AG09309 (cell line): ENCODE results near the gene DNAH17.
"Not testable (repeated sequence)": the region's sequence is repeated elsewhere in the genome, so short reads cannot be mapped to it uniquely, and the experiment has no call there.

ENCODE experiments used
- DNase-seq: peaks from one replicate; pipeline ENCODE4 v3.0.0-alpha.2; 2010; ENCODE audit warnings: low read depth
- H3K4me3 ChIP-seq: 2 replicates; pipeline ENCODE4 v1.5.1; 2011; ENCODE audit warnings: mild to moderate bottlenecking, low read depth, low read length, moderate library complexity; ENCODE audit not compliant: control insufficient read depth
- TF ChIP-seq, protein P1 (sequence below): IDR thresholded peaks from 2 replicates; pipeline ENCODE4 v1.5.1; 2011; ENCODE audit warnings: mild to moderate bottlenecking, low read depth, low read length, inconsistent platforms; ENCODE audit not compliant: insufficient read depth, control insufficient read depth; ENCODE audit errors: missing control alignments

DNAH17 gene

DNA sequence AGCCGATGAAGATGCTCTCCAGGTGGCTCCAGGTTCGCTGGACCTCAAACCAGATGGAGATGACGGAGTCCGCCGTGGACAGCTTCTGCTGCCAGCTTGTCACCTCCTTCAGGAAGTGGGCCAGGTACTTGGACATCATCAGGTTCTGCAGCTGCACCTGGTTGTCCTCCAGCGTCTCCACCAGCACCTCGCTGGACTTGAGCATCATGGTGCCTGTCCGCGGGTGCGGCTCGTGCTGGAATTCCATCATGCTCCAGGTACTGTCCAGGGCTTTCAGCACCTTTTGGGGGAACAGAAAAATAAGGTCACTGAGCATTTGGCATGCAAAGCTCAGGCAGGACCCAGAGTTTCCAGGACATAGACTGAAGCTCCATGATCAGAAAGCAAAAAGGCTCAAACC, 69.7 kb downstream of the DNAH17 start:
- DNase-seq = no peak
- H3K4me3 ChIP-seq = no peak overlapping the region
- TF ChIP-seq, protein P1, sequence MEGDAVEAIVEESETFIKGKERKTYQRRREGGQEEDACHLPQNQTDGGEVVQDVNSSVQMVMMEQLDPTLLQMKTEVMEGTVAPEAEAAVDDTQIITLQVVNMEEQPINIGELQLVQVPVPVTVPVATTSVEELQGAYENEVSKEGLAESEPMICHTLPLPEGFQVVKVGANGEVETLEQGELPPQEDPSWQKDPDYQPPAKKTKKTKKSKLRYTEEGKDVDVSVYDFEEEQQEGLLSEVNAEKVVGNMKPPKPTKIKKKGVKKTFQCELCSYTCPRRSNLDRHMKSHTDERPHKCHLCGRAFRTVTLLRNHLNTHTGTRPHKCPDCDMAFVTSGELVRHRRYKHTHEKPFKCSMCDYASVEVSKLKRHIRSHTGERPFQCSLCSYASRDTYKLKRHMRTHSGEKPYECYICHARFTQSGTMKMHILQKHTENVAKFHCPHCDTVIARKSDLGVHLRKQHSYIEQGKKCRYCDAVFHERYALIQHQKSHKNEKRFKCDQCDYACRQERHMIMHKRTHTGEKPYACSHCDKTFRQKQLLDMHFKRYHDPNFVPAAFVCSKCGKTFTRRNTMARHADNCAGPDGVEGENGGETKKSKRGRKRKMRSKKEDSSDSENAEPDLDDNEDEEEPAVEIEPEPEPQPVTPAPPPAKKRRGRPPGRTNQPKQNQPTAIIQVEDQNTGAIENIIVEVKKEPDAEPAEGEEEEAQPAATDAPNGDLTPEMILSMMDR = no peak

- TF ChIP-seq, protein P1 = no peak
- no peak overlapping the region for H3K4me3 ChIP-seq
- DNase-seq = no peak
Observed at GRCh38 chr17:78506454-78507309, 70.5 kb downstream of the DNAH17 start.

GRCh38 chr17:78504156-78504925, 72.9 kb downstream of the DNAH17 start:
- TF ChIP-seq, protein P1 = no peak
- DNase-seq = no peak
- no peak overlapping the region for H3K4me3 ChIP-seq

GRCh38 chr17:78503388-78503787, 73.8 kb downstream of the DNAH17 start:
- H3K4me3 ChIP-seq, DNase-seq: not testable (repeated sequence)

DNA sequence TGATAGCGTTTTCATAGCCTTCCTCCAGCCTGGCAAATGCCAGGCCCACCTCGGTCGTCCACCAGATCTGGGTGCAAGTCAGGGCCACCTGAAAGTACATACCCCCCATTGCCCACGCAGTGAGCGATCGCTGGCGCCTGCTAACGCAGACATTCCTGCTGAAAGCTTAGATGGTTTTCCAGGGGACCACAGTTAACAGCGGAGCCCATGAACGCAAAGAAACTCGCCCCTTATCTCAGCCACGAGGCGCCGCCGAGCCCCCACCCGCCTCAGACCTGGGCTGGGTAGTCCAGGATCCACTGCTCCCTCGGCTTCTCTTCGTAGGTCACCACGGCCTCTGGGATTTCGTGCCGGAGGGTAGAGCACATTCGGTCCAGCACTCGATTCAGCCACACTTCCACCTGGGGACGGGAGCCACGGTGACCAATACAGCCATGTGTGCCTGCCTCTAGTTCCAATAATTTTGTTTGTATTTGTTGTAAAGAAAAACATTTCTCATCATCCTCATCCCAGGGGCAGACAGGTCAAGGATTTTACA, 74.5 kb downstream of the DNAH17 start:
- no peak overlapping the region for H3K4me3 ChIP-seq
- DNase-seq = no peak
- TF ChIP-seq, protein P1 = no peak

DNA sequence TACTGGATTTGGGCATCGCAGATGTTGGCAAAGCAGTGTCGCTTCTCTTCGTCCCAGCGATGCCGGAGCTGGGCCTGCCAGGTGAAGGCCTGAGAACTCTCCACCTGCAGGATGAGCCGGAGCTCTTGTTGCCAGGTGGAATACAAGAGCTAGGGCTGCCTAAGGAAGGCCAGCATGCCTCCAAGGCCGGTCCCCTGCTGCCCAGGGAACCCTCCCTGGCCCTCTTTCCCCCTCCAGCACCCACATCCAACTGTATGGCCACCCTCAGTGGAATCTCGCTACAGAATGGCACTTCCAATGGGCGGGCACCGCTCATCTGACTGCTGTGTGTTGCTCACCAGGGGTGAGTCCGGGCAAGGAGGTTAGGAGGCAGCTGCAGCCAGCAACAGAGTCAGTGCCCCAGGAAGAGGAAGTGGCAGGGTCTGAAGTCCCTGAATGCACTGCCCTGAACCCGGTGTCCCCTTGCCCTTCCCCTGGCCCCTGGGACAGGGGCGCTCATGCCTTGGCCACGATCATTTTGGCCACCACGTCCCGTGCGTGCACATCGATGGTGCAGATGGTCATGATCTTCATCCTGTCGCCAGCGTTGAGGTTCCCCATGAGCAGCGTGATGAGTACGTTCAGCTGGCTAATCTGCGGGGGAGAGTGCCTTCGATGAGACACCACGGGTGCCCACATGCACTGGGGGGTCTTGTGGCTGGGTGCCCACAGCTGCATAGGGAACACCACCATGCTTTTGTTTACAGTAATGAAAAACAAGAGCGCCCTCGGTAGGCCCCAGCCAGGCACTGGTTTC, 75.8 kb downstream of the DNAH17 start:
- DNase-seq = no peak
- no peak overlapping the region for H3K4me3 ChIP-seq
- TF ChIP-seq, protein P1 = no peak
